HepG2 (cell line): ENCODE data around the gene CD300C. TPM values are rescaled to one million over a fixed set of nuclear protein-coding genes. Genes with fewer than 3 reads are reported as not detected.

ENCODE experiments used
- CBX1 ChIP-seq: IDR thresholded peaks from one replicate; pipeline ENCODE4 v1.6.1; 2016; ENCODE audit warnings: antibody characterized with exemption, low read depth
- CHD4 ChIP-seq: fragments of 200-600 bp; sonication (generic); IDR thresholded peaks from 2 replicates; pipeline ENCODE4 v1.7.0; 2017; ENCODE audit warnings: mild to moderate bottlenecking, low read length, borderline replicate concordance
- CREM ChIP-seq, 2 experiments: sonication (generic) in 1 of 2; formaldehyde crosslinking in 1 of 2; IDR thresholded peaks; 2 replicates each; pipeline versions ENCODE4 v1.4.0 to v1.6.1; 2016 to 2020; ENCODE audit warnings: antibody characterized with exemption in 1 of 2, mild to moderate bottlenecking in 1 of 2, missing genetic modification reagents in 1 of 2
- DMAP1 ChIP-seq: IDR thresholded peaks from 2 replicates; pipeline ENCODE4 v1.6.1; 2016
- DNMT1 ChIP-seq: sonication (generic); formaldehyde crosslinking; IDR thresholded peaks from 2 replicates; pipeline ENCODE4 v1.5.1; 2020; ENCODE audit warnings: mild to moderate bottlenecking, missing genetic modification reagents
- JUNB ChIP-seq: sonication (generic); formaldehyde crosslinking; IDR thresholded peaks from 2 replicates; pipeline ENCODE4 v1.8.0; 2022; ENCODE audit warnings: missing genetic modification reagents, mild to moderate bottlenecking, borderline replicate concordance
- PPARG ChIP-seq: conservative IDR thresholded peaks from 2 replicates; pipeline ENCODE4 v1.6.1; 2016; ENCODE audit warnings: missing biosample characterization, missing genetic modification reagents
- SAFB2 ChIP-seq: sonication (generic); formaldehyde crosslinking; IDR thresholded peaks from 2 replicates; pipeline ENCODE4 v1.5.1; 2020; ENCODE audit warnings: missing genetic modification reagents, low read depth, mild to moderate bottlenecking, borderline replicate concordance
- ZFX ChIP-seq: sonication (generic); formaldehyde crosslinking; IDR thresholded peaks from 2 replicates; pipeline ENCODE4 v1.4.0; 2020; ENCODE audit warnings: mild to moderate bottlenecking, low read depth, missing genetic modification reagents, moderate library complexity
- ZNF292 ChIP-seq: sonication (generic); formaldehyde crosslinking; IDR thresholded peaks from 2 replicates; pipeline ENCODE4 v1.8.1; 2022; ENCODE audit warnings: mild to moderate bottlenecking, low read depth, missing genetic modification reagents, borderline replicate concordance
- ZNF337 ChIP-seq: sonication (generic); formaldehyde crosslinking; IDR thresholded peaks from 2 replicates; pipeline ENCODE4 v1.5.1; 2020; ENCODE audit warnings: missing genetic modification reagents, low read depth, mild to moderate bottlenecking, borderline replicate concordance
- ZNF572 ChIP-seq: sonication (generic); formaldehyde crosslinking; IDR thresholded peaks from 2 replicates; pipeline ENCODE4 v1.5.1; 2020; ENCODE audit warnings: mild to moderate bottlenecking, missing genetic modification reagents
- polyA plus RNA-seq, 8 experiments: library from polyadenylated mRNA; depleted of rRNA in 3 of 8; stranded (reverse) in 7 of 8; unstranded in 1 of 8; fragments of >200 nt; fragmentation: Illumina TruSeq in 4 of 8; extraction: Trizol in 4 of 8; gene quantifications; 2 replicates each; pipeline versions ENCODE4 v1.2.1 to v1.2.3, GENCODE V29; 2011 to 2016; ENCODE audit warnings: low read depth in 4 of 8, missing spikeins in 1 of 8, mixed read lengths in 1 of 8; ENCODE audit not compliant: insufficient read depth in 1 of 8
- total RNA-seq, 5 experiments: library from RNA; depleted of rRNA; stranded (reverse); fragments of >200 nt; fragmentation: Illumina TruSeq; extraction: Trizol; gene quantifications; 2 replicates each; pipeline ENCODE4 v1.2.3, GENCODE V29; 2016; ENCODE audit warnings: low read depth in 1 of 5
- TF ChIP-seq, protein P1 (sequence below): sonication (generic); formaldehyde crosslinking; IDR thresholded peaks from 2 replicates; pipeline ENCODE4 v1.4.0; 2020; ENCODE audit warnings: missing genetic modification reagents
- TF ChIP-seq, protein P2 (sequence below): IDR thresholded peaks from 2 replicates; pipeline ENCODE4 v1.6.1; 2016; ENCODE audit warnings: missing biosample characterization, missing genetic modification reagents, low read depth
- TF ChIP-seq, protein P3 (sequence below): sonication (generic); formaldehyde crosslinking; IDR thresholded peaks from 2 replicates; pipeline ENCODE4 v1.4.0; 2020; ENCODE audit warnings: missing genetic modification reagents
- TF ChIP-seq, protein P4 (sequence below): sonication (generic); formaldehyde crosslinking; IDR thresholded peaks from 2 replicates; pipeline ENCODE4 v1.5.0; 2020; ENCODE audit warnings: missing genetic modification reagents

The CD300C gene
- total and polyA plus RNA-seq, 2 of the 13 experiments (the other 11 are each of a cell fraction or from before 2014, with no cell fraction given) = not detected

DNA sequence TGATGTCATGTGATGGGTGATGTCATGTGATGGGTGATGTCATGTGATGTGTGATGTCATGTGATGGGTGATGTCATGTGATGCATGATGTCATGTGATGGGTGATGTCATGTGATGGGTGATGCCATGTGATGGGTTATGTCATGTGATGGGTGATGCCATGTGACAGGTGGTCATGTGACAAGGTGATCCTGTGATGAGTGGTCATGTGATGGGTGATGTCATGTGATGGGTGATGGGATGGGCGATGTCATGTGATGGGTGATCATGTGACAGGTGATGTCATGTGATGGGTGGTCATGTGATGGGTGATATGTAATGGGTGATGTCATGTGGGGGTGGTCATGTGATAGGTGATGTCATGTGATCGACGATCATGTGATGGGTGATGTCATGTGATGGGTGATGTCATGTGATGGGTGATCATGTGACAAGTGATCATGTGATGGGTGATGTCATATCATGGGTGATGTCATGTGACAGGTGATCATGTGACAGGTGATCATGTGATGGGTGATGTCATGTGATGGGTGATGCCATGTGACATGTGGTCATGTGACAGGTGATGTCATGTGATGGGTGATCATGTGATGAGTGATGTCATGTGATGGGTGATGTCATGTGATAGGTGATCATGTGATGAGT lies 31.8 kb downstream of the CD300C start (continued):
- TF ChIP-seq, protein P1, sequence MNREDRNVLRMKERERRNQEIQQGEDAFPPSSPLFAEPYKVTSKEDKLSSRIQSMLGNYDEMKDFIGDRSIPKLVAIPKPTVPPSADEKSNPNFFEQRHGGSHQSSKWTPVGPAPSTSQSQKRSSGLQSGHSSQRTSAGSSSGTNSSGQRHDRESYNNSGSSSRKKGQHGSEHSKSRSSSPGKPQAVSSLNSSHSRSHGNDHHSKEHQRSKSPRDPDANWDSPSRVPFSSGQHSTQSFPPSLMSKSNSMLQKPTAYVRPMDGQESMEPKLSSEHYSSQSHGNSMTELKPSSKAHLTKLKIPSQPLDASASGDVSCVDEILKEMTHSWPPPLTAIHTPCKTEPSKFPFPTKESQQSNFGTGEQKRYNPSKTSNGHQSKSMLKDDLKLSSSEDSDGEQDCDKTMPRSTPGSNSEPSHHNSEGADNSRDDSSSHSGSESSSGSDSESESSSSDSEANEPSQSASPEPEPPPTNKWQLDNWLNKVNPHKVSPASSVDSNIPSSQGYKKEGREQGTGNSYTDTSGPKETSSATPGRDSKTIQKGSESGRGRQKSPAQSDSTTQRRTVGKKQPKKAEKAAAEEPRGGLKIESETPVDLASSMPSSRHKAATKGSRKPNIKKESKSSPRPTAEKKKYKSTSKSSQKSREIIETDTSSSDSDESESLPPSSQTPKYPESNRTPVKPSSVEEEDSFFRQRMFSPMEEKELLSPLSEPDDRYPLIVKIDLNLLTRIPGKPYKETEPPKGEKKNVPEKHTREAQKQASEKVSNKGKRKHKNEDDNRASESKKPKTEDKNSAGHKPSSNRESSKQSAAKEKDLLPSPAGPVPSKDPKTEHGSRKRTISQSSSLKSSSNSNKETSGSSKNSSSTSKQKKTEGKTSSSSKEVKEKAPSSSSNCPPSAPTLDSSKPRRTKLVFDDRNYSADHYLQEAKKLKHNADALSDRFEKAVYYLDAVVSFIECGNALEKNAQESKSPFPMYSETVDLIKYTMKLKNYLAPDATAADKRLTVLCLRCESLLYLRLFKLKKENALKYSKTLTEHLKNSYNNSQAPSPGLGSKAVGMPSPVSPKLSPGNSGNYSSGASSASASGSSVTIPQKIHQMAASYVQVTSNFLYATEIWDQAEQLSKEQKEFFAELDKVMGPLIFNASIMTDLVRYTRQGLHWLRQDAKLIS (CRISPR knock-in tag) = no peak
- TF ChIP-seq ZNF292 (CRISPR knock-in tag) = no peak
- TF ChIP-seq SAFB2 = no peak
- TF ChIP-seq PPARG = no peak
- TF ChIP-seq, protein P2, sequence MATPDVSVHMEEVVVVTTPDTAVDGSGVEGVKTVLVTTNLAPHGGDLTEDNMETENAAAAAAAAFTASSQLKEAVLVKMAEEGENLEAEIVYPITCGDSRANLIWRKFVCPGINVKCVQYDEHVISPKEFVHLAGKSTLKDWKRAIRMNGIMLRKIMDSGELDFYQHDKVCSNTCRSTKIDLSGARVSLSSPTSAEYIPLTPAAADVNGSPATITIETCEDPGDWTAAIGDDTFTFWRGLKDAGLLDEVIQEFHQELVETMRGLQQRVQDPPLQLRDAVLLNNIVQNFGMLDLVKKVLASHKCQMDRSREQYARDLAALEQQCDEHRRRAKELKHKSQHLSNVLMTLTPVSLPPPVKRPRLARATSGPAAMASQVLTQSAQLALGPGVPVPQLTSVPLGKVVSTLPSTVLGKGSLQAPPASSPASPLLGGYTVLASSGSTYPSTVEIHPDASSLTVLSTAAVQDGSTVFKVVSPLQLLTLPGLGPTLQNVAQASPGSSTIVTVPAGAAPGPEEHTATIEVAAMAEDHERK (CRISPR knock-in tag) = no peak
- no peak for TF ChIP-seq JUNB (CRISPR knock-in tag)
- peak; percentile 100 for TF ChIP-seq CHD4
- TF ChIP-seq ZFX = no peak
- TF ChIP-seq CBX1 = peak; percentile 7
- TF ChIP-seq, protein P3, sequence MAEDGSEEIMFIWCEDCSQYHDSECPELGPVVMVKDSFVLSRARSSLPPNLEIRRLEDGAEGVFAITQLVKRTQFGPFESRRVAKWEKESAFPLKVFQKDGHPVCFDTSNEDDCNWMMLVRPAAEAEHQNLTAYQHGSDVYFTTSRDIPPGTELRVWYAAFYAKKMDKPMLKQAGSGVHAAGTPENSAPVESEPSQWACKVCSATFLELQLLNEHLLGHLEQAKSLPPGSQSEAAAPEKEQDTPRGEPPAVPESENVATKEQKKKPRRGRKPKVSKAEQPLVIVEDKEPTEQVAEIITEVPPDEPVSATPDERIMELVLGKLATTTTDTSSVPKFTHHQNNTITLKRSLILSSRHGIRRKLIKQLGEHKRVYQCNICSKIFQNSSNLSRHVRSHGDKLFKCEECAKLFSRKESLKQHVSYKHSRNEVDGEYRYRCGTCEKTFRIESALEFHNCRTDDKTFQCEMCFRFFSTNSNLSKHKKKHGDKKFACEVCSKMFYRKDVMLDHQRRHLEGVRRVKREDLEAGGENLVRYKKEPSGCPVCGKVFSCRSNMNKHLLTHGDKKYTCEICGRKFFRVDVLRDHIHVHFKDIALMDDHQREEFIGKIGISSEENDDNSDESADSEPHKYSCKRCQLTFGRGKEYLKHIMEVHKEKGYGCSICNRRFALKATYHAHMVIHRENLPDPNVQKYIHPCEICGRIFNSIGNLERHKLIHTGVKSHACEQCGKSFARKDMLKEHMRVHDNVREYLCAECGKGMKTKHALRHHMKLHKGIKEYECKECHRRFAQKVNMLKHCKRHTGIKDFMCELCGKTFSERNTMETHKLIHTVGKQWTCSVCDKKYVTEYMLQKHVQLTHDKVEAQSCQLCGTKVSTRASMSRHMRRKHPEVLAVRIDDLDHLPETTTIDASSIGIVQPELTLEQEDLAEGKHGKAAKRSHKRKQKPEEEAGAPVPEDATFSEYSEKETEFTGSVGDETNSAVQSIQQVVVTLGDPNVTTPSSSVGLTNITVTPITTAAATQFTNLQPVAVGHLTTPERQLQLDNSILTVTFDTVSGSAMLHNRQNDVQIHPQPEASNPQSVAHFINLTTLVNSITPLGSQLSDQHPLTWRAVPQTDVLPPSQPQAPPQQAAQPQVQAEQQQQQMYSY (CRISPR knock-in tag) = no peak
- no peak for TF ChIP-seq DNMT1 (CRISPR knock-in tag)
- TF ChIP-seq ZNF337 (CRISPR knock-in tag) = no peak
- TF ChIP-seq, protein P4, sequence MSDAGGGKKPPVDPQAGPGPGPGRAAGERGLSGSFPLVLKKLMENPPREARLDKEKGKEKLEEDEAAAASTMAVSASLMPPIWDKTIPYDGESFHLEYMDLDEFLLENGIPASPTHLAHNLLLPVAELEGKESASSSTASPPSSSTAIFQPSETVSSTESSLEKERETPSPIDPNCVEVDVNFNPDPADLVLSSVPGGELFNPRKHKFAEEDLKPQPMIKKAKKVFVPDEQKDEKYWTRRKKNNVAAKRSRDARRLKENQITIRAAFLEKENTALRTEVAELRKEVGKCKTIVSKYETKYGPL (CRISPR knock-in tag) = no peak
- no peak for TF ChIP-seq DMAP1 (CRISPR knock-in tag)
- TF ChIP-seq CREM (IDR thresholded peaks at IDR 0.05) = peak; percentile 42; the same call in 1 of the 2 replicates
- no peak for TF ChIP-seq CREM (CRISPR knock-in tag; IDR thresholded peaks at IDR 0.05)
- TF ChIP-seq ZNF572 (CRISPR knock-in tag) = no peak
